ENCODE measurements around the gene CTSO. TPM values are rescaled to one million over a fixed set of nuclear protein-coding genes. Genes with fewer than 3 reads are reported as not detected.

Gene CTSO, protein sequence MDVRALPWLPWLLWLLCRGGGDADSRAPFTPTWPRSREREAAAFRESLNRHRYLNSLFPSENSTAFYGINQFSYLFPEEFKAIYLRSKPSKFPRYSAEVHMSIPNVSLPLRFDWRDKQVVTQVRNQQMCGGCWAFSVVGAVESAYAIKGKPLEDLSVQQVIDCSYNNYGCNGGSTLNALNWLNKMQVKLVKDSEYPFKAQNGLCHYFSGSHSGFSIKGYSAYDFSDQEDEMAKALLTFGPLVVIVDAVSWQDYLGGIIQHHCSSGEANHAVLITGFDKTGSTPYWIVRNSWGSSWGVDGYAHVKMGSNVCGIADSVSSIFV
- total RNA-seq (2014; rRNA removed; shearing (Covaris generic)): 4.7 and 5.0 TPM in 2 replicates

DNA sequence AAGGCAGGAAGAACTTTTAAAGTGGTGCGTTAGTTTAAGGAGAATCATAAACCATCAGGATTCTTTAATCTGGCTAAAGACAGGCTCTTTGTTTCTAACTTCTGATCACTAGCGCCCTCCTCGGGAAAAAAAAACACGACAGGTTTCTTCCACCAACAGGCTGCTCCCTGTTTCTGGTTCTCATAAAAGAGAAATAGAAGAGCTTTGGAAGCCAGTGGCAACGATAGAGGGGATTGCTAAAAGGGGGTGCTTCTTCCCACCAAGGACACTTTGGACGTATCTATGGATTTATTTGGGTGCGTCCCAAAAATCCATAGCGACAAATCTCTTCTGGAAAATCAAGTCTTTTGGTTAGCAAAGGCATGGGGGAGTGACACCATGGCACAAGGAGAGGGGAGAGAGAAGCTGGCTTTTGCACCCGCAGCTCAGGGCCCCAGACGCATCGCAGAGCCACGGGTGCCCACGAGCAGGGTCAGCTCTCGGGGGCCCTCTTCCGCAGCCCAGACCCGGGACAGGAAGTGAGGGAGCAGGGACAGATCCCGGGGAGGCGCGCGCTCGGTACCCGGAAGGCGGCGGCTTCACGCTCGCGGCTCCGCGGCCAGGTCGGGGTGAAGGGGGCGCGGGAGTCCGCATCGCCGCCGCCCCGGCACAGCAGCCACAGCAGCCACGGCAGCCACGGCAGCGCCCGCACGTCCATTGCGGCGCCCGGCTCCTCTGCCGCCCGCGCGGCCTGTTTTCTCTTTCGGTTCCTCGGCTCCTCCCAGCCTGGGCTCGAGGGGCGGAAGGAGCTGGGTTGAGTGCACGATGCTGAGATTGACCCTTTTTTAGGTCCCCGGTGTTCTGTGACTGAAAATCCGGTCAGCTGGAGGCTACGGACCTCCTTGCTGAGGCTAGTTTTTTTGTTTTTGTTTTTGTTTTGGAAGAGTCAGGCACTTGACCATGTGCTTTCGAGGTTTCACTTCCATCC is at the start of gene CTSO:
Gene CTSO (minus strand): TSS at position 716 of the 967 bp plus-strand sequence. CDS start 19 bp downstream, at position 697.
- peak; percentile 82 for DNase-seq (ENCODE audit: low read depth)

DNA sequence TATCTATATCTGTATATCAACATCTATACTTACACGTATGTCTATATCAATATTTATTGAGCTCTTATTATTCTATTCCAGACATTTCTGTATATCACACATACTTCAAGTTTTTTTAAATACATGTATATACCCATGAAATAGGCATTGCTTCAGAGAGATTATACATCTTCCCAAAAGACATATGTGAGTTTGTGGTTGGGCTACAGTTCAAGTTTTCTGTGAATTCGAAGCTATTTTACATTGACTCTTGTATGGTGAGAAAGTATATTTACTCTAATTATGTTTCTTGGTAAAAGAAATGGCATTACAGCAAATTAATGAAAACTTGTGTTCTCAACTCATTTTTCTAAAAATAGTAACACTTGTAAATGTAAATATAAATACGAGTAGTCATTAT is 46.8 kb upstream of the CTSO start:
- no peak for DNase-seq (ENCODE audit: low read depth)

DNA sequence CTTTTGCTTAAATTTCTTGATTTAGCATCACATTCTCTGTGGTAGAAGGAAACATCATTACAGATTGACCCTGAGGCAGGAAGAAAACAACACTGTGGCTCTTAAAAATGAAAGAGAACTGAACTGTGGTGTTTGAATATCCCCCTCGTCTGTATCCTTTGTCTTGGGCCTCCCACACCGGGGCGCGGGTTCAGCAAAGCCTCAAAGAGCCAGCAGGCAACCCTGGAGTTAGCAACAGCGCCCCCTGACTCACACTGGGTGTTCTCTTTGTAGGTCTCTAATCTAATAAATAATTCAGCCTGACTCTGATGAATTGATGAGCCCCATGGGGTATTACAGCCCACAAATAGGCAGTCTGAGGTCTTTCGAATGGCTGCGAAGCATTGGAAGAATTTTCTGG is 46.1 kb upstream of the CTSO start:
- DNase-seq (ENCODE audit: low read depth): peak; percentile 5

DNA sequence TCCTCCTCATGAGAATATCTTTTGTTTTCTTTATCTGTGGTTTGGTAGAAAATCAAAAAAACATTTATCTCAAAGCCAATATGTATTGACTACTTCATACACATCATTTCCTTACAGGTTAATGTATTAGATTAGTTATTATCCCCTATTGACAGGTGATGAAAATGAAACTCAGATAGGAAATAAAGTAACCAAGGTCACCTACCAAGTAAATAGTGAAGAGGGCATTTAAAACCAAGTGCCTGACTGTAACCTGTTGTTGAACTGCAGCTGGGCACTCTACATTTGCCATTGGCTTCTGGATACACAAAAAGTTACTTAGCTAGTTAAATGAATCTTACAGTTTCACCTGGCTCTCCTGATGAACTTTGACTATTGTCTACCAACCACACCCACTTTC is 41.4 kb upstream of the CTSO start:
- DNase-seq (ENCODE audit: low read depth): no peak

DNA sequence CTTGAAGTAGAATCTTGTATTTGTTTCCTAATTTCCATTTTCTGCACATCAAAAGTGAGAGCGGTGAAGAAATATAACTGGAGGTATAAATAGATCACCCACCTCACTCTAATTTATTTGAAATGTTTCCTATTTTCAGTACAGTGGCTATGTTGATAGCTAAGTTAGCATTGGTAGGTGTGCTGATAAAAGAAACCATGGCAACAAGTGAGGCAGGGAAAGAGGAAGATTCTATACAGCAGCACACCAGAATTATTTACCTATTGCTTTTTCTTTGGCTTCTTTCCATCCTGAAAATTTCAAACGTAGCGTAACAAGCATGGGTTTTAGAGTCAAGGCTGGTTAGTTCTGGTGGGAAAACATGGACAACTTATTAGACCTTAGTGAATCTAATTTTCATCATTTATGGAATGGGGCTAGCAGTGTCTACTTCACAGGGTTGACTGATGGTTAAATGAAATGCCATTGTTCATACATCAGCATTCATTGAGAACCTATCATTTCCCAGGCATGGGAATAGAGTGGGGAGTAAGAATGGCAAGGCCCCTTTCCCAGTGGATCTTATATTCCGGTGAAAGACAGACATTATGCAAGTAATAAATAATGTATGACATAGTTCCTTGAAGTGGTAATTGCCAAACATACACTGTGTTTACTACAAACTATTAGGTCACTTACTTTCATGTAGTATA is 30.6 kb upstream of the CTSO start:
- DNase-seq (ENCODE audit: low read depth): no peak

DNA sequence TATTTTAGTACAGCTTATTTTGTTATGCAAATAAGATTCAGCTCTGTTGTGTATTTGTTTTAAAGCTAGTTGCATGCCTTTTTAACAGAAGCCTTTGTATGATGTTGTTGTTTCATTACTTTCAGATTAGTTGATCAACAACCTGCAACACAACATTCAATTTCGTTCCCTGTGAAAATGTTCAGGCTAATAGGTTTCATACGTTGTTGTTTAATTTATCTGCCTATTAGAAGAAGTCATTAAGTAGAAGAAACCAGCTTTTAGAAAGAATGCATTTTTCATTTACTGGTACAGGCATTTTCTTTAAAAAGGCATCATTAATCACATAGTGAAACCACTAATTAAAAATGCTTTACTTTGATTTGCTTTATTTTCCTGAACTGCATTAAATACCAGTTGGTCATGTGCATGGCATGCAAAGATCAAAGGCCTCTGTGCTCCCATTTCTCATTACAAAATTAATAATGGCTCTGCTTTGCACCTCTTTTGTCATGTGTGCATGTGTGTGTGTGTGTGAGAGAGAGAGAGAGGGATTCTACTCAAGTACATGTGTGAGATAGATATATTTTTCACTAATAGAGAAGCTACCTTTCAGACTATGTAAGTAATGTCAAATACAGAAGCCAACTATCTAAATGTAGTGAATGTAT is 29.2 kb upstream of the CTSO start:
- no peak for DNase-seq (ENCODE audit: low read depth)

DNA sequence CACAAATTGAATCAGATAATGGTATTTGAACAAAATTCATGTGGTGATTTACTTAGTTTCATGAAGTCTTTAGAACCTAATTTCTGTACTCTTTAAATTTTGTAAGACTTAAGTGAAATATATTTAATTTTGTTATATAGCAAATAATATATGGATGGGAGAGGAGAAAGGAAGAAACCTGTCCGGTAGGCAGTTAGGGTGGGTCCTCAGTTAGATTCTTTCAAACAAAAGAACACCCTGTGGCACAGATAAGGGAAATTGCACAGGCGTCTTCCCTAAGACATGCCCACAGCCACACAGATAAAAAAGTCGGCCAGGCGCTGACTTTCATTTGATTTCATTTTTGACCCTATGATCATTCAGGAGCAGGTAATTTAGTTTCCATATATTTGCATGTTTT is 25.1 kb upstream of the CTSO start:
- DNase-seq (ENCODE audit: low read depth): no peak

DNA sequence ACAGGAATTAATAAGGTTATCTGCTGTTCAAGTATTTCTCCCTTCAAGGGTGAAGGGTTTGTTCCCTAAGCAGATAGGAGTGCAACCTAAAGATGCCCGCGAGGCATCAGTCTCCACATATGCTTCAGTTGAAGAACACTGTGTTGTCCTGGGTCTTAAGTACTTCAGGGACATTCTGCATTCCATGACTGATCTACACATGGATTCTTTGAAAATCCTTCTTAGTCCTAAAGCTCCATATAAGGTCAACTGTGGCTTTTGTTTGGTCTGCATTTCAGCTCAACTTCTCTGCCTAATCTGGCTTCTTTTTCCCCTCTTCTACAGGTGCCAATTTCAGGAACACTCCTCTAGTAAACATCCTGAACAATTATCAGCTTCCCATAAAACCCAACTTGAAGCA is 21.8 kb upstream of the CTSO start:
- DNase-seq (ENCODE audit: low read depth): no peak

DNA sequence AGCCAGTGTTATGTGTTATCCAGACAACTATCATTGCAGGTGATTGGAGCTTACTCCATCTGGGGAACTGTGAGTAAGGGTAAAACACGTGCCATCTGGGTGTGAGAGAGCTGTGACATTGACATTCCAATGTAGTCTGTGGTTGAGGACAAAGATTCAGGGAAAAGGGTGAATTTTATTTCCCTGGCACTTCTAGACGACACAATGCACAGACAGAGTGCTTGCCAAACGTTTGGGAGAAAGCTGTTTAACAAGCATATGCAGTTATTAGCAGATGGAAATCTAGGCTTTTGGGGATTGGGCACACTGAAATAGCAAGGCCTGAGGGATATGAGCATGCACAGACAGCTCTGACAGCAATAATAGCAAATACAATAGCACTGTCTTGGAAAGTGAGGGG is 21.3 kb upstream of the CTSO start:
- peak; percentile 18 for DNase-seq (ENCODE audit: low read depth)

DNA sequence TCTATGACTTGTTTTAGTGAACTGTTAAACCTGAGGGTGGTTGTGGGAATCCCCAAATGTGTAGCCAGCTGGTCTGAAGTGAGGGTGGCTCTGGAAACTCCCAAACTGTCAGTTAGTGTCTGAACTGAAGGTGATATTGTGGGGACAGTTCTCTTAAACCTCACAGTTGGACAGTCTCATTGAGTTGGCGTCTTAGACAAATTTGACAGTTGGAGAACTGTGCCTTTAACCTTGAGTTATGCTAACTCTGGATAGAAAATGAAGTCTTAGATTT is 20.7 kb upstream of the CTSO start:
- DNase-seq (ENCODE audit: low read depth): no peak

DNA sequence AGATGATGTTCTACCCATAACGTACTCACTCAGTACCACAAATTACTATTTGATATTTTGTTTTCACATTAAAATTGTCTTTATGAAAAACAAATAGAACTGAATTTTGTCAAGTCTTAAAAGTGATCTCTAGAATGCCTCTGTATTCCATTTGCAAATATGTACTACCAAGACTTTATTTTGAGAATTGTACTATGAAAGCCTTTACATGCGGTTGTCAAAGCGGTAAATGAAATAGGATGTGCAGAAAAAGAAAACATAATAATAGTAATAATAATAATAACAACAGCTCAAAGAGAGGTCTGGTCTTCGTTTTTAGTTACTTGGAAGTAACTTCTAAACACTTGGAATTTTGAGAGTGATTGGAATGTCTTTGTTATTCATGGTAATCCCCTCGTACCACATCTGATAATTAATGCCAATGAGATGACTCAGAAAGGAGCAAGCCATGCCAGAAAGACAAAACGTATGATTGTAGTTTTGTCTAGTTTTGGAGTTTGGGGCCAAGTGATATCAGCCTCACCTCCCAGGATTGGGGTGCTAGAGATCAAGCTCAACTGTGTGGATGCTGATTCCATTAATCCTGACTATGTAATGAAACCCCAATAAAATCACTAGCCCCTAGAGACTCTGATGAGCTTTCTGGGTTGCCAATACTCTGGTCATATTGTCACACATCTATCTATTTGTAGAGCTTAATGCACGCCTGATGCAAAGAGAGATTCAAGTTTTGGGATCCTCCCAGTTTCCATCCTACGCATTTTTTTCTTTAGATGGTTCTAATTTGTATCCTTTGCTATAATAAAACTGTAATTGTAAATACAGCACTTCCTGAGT is 20.2 kb upstream of the CTSO start:
- peak; percentile 51 for DNase-seq (ENCODE audit: low read depth)

DNA sequence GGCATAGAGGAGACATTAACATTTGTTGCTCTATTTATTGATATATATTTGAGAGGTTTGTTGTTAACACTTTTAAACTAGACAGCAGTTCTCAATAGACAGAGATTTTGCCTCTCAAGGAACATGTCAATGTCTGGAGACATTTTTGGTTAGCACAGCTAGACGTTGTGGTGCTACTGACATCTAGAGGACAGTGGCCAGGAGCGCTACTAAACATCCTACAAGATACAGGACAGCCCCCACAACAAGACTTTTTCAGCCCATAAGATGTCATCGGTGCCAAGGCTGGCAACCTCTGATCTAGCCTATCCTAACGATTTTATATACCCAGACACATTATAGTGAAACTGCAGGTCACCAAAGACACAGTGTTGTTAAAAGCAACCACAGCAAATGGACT is 18.4 kb upstream of the CTSO start:
- peak; percentile 60 for DNase-seq (ENCODE audit: low read depth)

DNA sequence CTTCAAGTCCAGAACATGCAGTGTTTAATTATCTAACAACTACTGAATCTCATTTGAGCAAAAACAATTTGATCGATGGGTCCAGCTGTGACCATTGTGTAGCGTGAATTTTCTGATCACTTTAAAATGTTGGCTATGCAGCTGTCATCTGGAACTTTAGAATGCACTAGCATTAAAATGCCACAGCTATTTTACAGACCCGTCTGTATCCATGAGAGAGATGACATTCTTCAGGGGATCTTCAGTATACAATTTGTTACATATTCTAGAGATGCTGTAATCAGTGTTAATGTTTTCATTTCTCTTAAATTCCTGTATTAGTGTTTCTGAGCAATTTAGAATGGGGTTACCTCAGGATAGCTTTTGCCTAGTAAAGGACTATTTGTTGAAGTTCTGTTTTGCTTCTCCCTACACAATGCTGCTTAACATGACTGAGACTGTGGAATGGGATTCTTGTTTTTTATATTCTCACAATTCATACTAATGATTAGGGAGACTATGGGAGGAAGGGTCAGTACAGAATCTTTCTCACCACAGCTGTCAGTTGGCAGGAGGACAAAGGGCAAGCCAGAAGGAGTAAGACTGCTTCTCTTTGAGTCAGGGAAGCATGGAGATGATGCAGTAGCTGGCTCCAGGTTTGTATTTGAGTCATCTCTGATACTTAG is 13.2 kb upstream of the CTSO start:
- no peak for DNase-seq (ENCODE audit: low read depth)

DNA sequence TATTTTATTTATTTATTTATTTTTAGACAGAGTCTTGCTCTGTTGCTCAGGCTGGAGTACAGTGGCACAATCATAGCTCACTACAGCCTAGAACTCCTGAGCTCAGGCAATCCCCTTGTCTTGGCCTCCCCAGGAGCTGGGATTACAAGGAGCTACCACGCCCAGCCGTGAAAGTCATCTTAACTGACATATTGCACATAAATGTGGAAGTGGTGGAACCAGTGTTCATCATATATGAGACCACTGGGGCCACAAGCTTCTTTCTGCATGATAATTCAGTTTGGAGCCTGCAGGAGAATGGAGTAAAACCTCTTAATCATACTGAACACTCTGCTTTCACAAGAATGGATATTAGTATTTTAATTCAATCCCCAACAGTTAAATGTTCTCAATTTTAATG is 12.5 kb upstream of the CTSO start:
- DNase-seq (ENCODE audit: low read depth): no peak

DNA sequence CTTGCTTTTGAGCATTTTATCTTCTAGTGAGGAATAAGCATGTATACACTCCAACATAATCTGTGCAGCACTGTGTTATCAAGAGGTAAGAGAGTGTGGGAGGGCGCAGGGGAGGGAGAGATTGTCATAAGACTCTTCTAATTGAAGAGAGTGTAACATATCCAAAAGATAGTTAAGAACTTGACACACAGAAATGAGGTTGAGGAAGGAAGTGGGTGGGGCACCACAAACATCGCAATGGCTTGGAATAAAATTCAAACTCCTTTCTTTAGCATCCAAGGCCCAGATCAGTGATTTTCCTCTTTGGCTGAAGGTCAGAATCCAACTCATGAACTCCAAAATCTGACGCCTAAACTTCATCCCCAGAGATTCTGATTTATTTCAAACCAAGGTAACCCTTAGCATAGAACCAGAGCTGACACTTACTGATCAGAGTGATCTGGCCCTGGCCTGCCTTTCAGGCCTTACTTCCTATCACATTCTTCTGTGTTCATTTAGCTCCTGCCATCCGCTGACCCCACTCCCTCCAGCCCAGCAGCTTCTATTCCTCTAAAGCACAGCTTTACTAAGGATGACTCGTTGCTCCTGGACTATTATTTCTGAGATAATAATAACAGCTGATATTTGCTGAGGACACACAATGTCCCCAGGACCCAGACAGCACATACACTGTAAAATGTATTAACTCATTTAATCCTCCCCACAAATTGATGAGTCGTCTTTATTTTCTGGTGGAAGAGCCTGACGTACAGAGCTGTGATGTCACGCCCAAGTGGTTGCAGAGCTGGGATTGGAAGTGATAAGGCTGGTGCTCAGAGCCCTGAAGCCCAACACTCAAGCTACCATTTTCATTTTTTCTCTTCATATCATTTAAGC is 10.6 kb upstream of the CTSO start:
- DNase-seq (ENCODE audit: low read depth): no peak

DNA sequence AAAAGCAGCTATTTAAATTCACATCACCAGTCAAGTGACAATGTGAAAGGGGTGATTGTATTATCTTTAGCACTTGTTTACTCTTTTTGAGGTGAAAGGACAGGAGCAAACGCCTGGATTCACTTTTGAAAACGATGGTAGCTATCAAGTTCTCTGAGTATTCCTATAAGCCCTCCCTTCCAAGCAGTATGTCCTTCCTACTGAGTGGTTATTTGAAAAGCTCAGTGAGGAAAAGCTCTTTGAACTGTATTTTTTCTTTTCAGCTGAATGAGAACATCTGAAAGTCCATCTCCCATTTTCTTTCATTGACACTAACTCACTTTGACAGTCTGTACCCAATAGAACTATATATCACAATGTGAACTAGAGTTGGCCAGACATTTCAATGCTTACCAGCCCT is 9.1 kb upstream of the CTSO start:
- no peak for DNase-seq (ENCODE audit: low read depth)

DNA sequence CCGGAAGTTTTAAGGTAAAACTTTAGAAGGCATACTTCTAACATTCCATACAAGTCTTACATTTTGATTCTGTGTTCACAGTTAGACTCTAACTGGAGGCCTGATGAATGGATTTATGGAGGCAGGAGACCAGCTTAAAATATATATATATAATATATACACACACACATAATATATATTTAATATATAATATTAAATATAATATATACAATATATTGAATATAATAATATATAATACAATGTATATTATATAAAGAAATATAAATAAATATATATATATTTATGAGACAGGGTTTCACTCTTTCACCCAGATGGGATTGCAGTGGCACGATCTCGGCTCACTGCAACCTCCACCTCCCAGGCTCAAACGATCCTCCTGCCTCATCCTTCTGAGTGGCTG is 7.9 kb upstream of the CTSO start:
- no peak for DNase-seq (ENCODE audit: low read depth)

DNA sequence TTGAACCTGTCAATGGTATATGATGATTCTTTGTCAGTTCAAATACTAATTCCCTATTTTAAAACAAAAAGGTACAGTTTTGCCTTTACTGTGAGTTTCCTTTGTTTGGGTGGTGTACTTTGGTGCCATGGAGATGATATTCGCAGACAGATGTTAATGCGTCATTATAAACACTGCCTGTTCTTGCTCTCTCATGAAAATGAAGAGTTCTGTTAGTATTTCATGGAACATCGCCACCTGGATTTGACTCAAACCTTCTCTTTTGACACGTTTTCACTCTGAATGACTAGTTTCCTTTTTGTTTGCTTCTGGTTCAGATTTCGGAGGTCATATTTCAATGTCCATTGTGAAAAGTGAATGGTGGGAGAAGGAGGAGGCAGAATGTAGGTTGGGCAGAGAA is 6.9 kb upstream of the CTSO start:
- peak; percentile 72 for DNase-seq (ENCODE audit: low read depth)

DNA sequence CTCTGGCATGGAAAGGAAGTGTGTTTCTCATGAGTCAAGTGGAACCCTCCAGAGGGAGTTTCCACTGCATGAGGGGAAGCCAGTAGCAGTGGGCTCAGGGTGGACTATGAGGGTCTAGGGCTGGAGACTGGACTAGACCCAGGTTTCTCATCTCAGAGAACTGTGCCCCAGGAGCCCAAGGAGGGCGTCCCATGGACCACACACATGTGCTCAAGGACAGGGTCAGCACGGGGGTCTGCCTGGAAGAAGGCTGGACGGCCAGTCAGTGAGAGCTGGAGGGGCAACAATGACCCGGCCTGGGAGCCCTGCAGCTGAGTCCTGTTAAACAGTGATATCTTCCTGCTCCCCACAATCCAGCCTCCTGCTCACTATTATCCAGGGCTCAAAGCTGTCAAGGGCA is 5.8 kb upstream of the CTSO start:
- no peak for DNase-seq (ENCODE audit: low read depth)

DNA sequence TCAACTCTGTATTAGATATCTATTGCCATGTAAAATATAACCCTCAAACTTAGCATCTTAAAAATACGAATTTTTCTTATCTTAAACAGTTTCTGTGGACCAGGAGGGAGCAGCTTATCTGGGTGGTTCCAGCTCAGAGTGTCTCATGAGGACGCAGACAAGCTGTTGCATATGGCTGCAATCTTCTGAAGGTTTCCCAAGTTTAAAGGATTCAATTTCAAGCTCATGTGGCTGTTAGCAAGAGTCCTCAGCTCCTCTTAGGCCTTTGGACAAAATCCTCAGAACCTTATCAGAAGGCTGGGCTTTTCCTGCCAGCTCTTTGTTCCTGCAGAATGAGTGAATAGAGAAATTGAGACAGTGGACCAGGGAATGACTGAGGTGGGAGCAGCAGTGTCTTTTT is 2.8 kb upstream of the CTSO start:
- no peak for DNase-seq (ENCODE audit: low read depth)

Measured in RPMI7951 (cell line).